Tongue (tissue), 2 donors: Measurements from ENCODE around the gene WNK2. TPM values are rescaled to one million over a fixed set of nuclear protein-coding genes. Genes with fewer than 3 reads are reported as not detected.
A peak's percentile ranks its signal among the peaks of the same experiment; 100 is the strongest.

Experiments used
- DNase-seq: peaks from one replicate; pipeline ENCODE4 v3.0.0-alpha.2; 2015
- total RNA-seq: library from RNA; depleted of rRNA; stranded (reverse); fragments of >200 nt; gene quantifications from one replicate; pipeline ENCODE4 v1.2.3, GENCODE V29; 2014

WNK2 gene
- total RNA-seq, 1 donor from 2014 or later = 31.2 TPM

DNA sequence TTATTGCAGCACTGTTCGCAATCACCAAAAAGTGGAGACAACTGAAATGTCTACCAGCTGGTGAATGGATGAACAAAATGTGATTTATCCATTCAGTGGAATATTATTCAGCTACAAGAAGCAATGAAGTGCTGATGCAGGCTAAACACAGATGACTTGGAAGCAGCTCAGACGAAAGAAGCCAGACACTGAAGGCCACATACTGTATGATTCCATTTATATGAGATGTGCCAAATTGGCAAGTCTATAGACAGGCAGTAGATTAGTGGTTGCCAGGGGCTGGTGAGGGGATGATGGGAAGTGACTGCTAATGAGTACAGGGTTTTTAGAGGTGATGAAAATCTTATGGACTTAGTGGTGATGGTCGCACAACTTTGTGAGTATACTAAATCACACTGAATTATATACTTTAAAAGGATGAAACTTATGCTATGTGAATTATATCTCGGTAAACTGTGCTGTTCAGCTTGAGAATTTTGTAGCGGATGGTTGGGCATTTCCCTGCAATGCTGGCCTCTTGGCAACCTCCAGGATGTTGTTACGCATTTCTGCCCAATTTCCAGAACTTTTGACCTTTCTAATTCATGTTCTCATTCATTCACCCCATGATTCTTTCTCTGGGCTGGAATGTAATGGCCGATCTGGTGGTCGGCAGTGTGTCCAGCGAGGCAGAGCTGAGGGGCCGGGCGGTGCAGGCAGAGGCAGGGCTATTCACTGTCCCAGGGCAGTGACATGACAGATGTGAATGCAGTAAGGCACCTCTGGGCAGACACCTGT, 22.0 kb upstream of the WNK2 start:
- DNase-seq = peak; percentile 84

GRCh38 chr9:93164085-93164484, 19.9 kb upstream of the WNK2 start:
- DNase-seq = no peak

GRCh38 chr9:93166699-93167098, 17.2 kb upstream of the WNK2 start:
- no peak for DNase-seq

- no peak for DNase-seq
Measured at GRCh38 chr9:93167185-93167584, 16.8 kb upstream of the WNK2 start.

DNA sequence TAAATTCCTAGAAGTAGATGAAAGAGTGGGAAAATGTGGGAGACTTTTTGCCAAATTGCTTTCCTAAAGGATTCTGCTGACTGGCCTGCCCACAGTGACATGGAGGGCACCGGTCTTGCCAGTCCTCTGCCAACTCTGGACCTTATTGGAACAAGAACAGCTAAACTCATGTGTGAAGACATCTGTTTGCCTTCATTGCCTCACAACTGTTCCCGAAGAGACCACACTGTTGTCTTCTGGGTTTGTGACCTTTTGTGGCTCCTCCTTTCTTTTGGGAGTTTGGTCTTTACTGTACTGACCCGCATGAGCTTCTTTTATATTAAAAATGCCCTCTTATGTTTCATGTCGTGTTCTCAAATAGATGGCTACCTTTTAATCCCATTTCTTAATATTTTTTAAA, 16.1 kb upstream of the WNK2 start:
- no peak for DNase-seq

DNA sequence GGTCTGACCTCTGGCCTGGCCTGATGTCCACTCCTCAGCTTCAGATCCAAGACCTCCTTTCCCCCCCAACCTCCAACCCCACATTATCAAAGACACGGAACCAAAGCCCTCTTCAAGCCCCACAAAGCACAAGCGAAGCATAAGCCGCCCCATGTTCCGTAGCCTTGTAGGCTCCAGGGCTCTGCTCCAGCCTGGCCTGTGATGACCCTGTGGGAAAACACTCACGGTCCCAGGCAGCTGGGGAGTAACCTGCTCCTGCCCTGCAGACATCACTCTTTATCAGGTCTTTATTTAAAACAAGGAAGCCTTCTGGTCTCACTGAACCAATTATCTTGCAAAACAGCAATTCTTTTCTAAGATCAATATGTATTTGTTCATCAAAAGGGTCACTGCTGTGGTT, 15.4 kb upstream of the WNK2 start:
- no peak for DNase-seq

DNA sequence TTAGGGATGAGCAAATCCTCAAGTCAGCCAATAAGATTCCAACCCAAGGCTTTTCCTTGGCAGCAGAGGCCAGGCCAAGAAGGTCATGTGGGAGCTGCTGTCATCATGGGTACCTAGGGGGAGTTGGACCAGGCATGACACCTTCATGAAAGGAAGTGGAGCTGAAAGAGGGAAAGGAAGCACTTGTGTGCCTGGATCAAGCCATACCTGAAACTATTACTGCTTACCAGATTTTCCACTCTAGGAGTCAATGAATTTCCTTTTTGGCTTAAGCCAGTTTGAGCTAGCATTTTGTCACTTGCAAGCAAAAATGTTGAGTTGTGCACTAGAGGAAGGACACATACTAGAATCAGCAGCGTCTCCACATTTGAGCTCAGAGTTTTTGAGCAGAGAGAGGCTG, 14.5 kb upstream of the WNK2 start:
- DNase-seq = no peak

GRCh38 chr9:93170571-93170970, 13.4 kb upstream of the WNK2 start:
- no peak for DNase-seq

DNA sequence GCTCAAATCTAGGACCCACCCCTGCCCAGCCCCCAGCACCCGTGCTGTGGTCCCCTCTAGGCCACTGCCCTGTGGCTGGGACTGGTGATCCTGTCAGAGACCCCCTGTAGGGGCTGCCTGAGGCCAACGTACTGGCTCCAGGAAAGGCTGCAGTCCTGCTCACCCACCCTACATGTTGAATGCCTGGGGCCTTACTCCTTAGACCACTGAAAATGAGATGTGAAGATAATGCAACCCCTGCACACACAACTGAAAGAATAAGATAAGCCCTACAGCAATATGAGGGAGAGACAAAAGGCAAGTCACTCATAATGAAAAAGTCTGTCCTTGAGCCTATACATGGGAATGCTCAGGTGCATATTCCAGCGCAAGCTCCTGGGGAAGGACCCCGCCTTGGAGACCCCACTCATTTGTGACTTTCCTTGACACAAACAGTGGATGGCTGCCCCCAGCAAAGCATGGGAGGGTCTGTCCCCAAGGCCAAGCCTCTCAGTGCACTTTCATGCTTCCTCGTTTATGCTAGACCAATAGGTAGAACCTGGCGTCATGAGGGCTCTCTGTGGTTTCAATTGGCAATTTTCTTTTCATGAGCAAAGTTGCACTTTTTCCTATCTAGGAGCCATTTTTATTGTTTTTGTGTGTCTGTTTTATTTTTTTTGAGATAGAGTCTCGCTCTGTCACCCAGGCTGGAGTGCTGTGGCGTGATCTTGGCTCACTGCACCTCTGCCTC, 12.5 kb upstream of the WNK2 start:
- no peak for DNase-seq

DNA sequence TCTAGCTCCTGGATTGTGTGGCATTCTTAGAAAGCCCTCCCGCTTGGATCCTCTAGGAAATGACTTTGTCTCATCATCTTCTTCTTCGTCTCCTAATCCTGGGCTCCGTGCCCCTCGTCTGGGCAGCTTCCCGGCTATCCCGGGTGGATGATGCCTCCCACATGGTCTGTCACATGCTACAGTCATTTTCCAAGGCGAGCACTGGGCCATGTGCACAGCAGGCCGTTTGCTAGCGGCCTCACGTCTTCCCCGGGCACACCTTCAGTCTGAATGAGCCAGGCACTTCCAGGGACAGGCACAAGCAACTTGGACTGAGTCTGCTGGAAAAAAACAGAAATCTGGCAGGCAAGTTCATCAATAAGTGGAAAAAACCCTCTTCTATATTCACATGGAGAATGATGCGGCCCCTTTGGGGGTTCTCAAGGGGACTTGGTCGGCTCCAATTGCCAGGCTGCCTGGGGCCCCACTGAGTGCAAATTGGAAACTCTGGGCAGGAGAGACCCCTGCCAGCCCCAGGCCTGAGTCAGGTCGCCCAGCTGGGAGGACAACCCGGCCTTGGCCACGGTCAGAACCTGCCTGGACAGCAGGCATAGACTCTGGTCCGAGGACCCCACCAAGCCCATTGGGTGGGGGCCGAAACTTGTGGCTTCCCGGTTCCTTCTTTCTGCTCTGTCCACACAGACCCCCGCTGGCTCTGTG, 11.1 kb upstream of the WNK2 start:
- DNase-seq = no peak

GRCh38 chr9:93173365-93174051, 10.4 kb upstream of the WNK2 start:
- DNase-seq = no peak

DNA sequence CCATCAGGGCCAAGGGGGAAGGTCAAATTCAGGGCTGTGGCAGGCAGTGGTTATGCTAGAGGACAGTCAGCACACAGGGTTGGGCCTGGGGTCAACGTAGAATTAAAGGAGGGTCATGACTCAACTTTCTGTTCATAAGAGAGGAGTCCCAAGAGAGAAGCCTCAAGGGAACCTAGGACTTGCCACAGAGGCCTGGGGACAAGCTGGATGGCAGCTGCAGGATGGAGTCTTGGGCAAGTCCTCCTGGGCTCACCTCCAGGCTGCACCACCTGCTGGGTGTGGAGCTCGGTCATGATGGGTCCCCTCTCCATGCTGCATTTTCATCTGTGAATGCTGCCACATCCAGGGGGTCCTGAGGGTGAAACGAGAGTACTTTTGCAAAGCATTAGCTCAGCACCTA, 9.0 kb upstream of the WNK2 start:
- no peak for DNase-seq

DNA sequence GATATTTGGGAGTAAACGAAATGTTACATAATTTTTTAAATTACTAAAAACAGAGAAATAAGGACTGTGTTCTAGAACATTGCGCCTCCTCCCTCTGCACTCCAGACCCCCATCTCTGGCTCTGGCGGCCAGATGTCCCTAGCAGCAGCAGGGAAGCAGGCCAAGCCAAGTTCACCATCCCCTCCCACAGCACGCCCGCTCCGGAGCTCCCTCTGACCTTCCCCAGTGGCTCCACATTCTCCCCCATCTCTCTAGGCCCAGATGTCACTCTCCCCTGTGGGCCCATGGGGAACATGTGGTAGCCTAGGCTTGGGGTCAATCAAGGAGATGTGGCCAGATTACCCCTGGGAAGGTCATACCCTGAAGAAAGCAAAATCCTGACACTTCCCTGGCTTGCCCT, 6.3 kb upstream of the WNK2 start:
- DNase-seq = no peak

DNA sequence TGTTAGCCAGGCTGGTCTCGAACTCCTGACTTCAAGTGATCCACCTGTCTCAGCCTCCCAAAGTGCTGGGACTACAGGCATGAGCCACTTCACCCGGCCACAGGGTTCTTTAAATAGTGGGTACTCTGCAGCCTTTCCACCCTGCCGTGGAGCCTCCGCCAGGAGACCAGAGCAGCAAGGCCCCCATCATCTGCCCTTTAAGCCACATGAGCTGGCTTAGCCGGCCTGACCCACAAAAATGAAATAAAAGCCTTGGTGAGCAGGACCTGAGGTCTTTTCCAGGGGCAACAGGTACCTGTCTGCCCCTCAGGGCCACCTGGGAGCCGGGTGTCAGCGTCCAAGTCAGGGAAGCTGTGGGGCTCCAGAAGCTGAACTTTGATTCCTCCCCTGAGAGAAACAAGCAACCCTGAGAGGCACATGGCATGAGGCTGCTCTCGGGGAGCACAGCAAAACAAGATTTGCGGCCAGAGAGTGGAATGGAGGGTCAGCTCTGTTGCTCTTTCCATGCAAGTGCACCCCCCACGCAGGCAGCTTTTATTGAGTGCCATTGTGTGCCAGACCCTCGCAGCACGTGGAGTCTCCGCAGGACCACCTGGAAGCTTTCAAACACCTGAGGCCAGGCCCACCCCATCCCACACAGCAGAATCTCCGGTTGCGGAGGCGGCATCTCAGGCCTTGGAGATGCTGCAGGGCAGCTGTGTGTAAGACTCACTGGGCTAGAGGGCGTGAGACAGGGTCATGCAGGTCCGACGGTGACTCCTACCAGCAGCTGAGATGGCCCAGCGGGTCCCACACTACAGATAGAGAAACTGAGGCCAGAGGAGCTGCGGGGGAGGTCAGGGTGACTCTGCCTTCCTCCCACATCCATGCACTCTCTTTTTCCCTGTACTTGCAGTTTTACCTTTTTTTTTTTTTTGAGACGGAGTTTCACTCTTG, 4.8 kb upstream of the WNK2 start:
- DNase-seq = no peak

- no peak for DNase-seq
Measured at GRCh38 chr9:93180938-93181337, 3.0 kb upstream of the WNK2 start.

DNA sequence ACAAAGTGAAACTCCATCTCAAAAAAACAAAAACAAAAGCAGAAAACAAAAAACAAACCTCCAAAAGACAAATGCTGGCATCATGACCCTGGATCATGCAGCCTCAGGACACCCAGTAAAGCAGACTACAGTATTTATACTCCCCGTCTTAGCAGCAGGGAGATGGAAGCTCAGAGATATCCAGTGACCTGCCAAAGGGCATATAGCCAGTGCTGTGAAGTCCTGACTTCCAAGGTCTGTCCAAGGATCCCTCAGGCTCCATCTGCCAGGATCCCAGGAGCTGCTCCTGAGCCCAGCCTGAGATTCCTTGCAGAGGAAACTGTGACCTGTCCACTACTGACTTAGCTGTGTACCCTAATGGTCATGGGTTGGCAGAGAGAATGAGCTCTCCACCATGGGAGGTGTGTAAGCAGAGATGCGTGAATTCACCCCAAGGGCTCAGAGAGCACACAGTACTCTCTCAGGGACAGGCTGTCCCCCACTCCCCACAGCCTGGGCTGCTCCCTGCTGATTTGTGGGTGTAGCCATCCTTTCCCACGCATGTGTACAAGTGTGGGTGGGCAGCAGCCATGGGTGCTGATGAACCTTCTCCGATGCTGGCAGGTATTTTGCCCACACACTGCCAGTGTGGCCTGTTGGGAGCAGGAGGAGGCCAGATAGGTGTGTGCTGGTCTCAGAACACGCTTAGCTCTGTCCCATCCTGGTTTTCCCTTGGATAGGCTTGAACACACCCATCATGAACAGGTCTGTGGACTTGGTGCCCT, 2.1 kb upstream of the WNK2 start:
- DNase-seq = no peak

- DNase-seq = no peak
Measured at GRCh38 chr9:93182572-93182971, 1.4 kb upstream of the WNK2 start.

DNA sequence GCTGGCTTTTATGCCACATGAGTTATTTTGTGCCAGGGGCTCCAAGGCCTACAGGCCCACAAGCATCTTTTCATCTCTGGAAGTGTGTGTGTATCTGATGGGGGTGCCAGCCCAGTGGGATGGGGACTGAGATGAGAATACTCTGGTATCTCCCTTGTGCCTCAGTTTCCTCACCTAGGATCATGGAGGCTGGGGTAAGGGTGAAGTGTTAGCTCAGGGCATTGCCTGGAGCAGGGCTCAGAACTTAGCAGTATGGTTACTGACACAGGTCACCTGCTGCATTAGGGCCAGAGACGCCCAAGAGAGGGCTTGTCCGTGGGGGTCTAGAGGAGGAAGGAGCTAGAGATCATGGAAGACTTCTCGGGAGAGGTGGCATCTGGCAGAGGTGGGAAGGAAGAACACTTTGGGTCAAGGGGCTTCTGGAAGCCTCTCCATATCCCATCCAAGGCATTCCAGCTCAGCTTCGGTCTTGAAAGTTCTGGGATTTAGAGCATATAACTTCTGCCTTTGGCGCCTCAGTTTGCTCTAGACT, 742 bp upstream of the WNK2 start:
- DNase-seq = no peak

DNA sequence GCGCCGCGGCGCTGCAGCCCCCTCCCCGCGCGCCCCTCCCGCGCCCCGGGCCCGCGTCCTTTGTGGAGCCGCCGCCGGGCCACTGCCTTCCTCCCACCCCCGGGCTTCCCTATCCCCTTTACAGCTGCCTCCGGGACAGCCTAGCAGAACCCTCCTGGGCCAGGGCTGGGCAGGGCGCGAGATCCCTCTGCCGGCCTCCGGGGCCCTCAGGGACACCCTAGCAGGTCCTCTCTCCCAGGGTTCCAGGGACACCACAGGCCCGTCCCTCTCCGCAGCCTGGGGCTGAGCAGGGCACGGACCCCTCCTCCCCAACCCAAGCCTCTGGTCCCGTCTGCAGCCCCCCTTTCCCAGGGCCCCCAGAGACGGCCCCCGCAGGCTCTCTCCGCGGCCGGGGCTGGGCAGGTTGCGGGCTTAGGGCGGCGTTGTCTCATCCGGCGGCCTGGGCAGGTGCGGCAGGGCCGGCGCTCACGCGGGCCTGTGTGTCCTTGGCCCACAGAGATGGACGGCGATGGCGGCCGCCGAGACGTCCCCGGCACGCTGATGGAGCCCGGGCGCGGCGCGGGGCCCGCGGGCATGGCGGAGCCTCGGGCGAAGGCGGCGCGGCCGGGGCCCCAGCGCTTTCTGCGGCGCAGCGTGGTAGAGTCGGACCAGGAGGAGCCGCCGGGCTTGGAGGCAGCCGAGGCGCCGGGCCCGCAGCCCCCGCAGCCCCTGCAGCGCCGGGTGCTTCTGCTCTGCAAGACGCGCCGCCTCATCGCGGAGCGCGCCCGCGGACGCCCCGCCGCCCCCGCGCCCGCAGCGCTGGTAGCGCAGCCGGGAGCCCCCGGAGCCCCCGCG, 710 bp downstream of the WNK2 start:
- DNase-seq = no peak
